Inferior parietal cortex (tissue), 1 donor: Measurements from ENCODE around the gene KCNJ3.
"Not testable (repeated sequence)": the region's sequence is repeated elsewhere in the genome, so short reads cannot be mapped to it uniquely, and the experiment has no call there.

Source experiments
- DNase-seq: peaks from one replicate; pipeline ENCODE4 v3.0.0-alpha.2; 2016; ENCODE audit errors: extremely low spot score

Gene KCNJ3

DNA sequence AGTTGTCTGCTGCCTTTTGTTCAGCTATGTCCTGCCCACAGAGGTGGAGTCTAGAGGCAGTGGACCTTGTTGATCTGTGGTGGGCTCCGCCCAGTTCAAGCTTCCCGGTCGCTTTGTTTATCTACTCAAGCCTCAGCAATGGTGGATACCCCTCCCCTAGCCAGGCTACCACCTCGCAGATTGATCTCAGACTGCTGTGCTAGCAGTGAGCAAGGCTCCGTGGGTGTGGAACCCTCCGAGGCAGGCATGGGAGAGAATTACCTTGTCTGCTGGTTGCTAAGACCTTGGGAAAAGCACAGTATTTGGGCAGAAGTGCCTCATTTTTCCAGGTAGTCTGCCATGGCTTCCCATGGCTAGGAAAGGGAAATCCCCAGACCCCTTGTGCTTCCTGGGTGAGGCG is 146.0 kb downstream of the KCNJ3 start:
- no peak for DNase-seq

DNA sequence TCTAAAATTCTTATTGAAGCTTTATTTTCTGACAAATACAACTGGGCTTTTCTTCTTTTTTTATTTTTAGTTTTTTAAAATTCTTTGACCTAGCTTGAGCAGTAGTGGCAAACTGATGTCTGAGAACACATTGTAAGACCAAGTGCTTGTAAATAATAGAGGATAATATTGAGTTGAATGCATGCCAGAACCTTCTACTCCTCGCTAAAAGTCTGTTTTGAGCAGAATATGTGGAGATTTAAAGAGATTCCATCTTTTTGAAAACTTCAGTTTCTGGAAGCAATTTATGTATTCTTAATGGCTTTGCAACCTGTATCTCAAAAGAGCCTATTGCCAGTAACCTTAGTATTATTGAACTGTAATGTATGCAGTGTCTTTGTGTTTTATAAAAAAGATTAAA is 148.3 kb downstream of the KCNJ3 start:
- DNase-seq, result no peak

DNA sequence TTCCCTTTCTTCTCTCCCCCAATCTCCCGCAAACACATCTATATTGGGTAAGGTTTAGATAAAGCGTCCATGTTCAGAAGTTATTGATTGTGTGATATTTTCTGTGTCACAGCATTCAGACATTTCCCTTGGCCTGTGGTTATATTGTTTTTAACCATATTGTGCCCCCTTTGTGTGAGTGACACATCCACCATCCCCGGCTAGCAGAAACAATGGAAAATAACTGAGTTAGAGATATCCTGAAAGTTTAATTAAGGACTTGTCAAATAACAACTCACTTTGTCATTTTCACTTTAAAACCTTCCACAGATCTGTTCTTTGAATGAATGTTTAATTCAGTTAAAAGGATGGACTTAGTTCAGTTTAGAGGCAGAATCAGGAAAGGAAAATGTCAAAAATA is 151.0 kb downstream of the KCNJ3 start:
- peak; percentile 37 for DNase-seq

DNA sequence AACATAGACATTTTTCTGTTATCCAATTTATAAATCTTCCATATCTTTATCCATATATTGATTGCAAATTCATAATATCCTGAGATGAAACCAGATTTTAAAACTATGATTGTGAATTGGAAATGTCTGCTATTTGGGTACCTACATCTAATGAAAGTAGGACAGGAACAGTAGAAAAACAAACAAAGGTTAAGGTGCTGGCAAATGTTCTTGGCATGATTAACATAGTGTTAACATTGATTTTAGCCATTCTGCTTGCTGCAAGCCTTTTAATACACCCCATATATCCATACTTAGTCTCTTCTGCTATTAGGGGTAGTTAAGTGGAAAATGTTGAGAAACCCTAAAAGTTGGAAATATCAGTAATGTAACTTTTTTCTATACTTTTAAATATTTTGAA is 152.0 kb downstream of the KCNJ3 start:
- DNase-seq, result no peak

DNA sequence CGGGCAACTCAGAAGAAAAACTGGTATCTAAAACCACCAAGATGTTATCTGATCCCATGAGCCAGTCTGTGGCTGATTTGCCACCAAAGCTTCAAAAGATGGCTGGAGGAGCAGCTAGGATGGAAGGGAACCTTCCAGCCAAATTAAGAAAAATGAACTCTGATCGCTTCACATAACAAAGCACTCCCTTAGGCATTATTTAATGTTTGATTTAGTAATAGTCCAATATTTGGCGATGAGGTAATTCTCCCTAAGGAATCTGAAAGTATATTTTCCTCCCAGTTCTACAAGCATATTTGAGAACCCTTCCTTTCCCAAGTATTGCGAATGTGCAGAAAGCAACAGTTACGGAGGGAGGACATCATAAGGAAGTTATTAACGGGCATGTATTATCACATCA is 156.6 kb downstream of the KCNJ3 start:
- DNase-seq, result no peak

GRCh38 chr2:154867151-154867550 is 168.7 kb downstream of the KCNJ3 start:
- DNase-seq, result not testable (repeated sequence)

DNA sequence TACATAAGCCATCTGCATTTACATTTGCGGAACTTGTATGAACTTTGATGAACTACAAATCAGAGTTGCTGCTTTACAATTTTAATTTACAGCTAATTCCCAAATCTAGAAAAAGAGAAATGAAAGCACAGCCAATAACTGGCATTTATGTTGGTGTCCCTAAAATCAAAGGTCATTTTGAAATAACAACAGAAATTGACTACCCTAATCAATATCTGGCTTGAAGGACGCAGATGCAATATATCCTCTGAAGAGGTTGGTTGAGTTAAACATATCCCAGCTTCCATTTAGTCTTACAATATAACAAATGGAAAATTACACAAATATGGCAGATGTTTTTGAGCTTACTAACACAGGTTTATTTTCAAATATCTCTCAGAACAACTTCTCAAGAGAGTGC is 177.5 kb downstream of the KCNJ3 start:
- no peak for DNase-seq

DNA sequence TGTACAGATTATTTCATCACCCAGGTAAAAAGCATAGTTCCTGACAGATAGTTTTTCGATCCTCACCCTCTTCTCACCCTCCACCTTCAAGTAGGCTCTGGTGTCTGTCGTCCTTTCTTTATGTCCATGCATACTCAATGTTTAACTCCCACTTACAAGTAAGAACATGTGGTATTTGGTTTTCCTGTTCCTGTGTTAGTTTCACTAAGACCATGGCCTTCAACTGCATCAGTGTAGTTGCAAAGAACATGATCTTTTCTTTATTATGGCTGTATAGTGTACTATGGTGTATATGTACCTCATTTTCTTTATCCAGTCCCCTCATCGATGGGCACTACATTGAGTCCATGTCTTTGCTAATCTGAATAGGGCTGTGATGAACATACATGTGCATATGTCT is 184.2 kb downstream of the KCNJ3 start:
- DNase-seq, result no peak

DNA sequence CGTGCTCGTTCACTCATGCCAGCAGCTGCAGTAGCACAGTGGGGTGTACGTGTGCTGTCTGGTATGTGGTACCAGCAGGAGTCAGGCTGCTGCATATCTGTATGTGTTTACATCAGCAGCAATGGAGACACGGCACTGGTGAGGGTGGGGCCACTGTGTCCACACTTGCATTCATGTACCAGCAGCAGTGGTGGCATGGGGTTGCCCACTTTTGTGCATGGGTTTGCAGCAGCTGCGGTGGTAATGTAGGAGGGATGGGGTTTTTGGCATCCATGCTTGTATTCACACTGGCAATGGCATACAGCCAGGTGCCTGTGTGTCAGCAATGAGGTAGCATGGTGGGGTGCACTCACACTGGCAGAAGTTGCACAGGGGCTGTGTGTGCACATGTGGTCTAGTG is 187.8 kb downstream of the KCNJ3 start:
- no peak for DNase-seq

GRCh38 chr2:154898269-154898668 is 199.8 kb downstream of the KCNJ3 start:
- no peak for DNase-seq

- DNase-seq, result no peak
Observed at GRCh38 chr2:154901063-154901462, 202.6 kb downstream of the KCNJ3 start.
